ENCODE measurements around the gene RBBP8.

- TF ChIP-seq CTCF (IDR thresholded peaks at IDR 0.05), result no peak
- TF ChIP-seq ZFX (IDR thresholded peaks at IDR 0.05; ENCODE audit: borderline replicate concordance), result no peak
Measured at GRCh38 chr18:23053776-23054457, 120.8 kb downstream of the RBBP8 start.
